ENCODE measurements around the gene ESR1. TPM values are rescaled to one million over a fixed set of nuclear protein-coding genes. Genes with fewer than 3 reads are reported as not detected.

Gene ESR1
- total and polyA plus RNA-seq, 2 donors (not counting 3 experiments of a cell fraction or from before 2014, with no cell fraction given), result 0.01 TPM; not detected in 1

DNA sequence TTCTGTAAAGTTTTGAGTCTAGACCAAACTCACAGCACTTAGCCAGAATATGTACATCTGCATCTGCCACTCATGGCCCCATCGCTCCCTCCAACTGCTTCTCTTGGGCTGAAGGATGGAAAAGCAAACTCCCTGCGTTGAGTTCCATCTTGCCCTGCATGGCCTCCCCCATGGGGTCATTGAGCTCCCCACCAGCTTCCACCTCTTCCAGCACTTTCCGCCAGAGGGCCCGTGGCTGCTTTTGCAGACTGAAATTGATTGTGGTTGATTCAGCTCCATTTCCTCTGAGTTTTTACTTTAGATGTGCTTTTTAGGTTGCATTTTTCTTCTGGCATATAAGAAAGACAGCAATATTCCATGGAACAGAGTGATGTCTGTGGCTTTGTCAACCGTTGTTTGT lies 263.1 kb downstream of the ESR1 start:
- no peak overlapping the region for H3K4me3 ChIP-seq (replicated peaks in 1 of 3; ENCODE audit: insufficient read depth in 1 of 3, low read depth in 1 of 3, low read length in 3 of 3)
- no TSS peak for BruUV-seq (replicated peaks)

DNA sequence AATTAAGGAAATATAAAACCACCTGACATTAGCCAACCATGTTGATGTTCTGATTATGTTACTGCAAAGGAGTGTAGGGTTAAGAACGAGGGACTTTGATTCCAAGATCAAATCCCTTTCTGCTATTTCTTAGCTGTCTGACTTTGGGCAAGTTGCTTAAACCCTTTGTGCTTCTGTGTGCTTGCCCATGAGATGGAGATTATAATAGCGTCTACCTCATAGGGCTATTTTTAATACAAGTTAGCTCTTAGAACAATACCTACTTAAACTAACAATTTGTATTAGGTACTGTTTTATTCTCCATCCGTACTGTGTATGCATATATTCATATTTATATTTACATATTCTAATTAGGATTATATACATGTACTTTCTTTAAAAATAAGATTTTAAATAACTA lies 263.8 kb downstream of the ESR1 start:
- dilution Hi-C loops (cut with MboI; ENCODE audit: extremely low pct_ligation_motif_present, low sequenced_read_pairs) (no loop called here), intact Hi-C loops (cut with micrococcal nuclease) (no loop called here)
- Histone ChIP-seq H3K9ac (replicated peaks; ENCODE audit: extremely low read depth, insufficient read depth, low read length) (no peak overlapping the region), H3K4me2 (ENCODE audit: insufficient read depth, low read length) (no peak overlapping the region), H3K36me3 (ENCODE audit: control insufficient read depth in 2 of 2, extremely low read depth in 1 of 2, insufficient read depth in 2 of 2, low read length in 2 of 2) (no peaks in the 10 kb centered on the region), H4K20me1 (replicated peaks; ENCODE audit: control insufficient read depth, extremely low read depth, insufficient read depth, low read length) (no peaks in the 10 kb centered on the region), H3K4me1 (ENCODE audit: control insufficient read depth, extremely low read depth, insufficient read depth, low read length) (no peaks in the 10 kb centered on the region), H3K9me3 (replicated peaks; ENCODE audit: control insufficient read depth, insufficient read depth, low read length) (peaks cover 1% of the 10 kb centered on the region), H3K79me2 (ENCODE audit: control insufficient read depth, insufficient read depth, low read length) (no peaks in the 10 kb centered on the region), H3K27me3 (ENCODE audit: control insufficient read depth in 2 of 2, insufficient read depth in 2 of 2, low read length in 2 of 2) (peaks cover 0 to 4% of the 10 kb centered on the region in 2 experiments), H3K9me1 (replicated peaks; ENCODE audit: control insufficient read depth, extremely low read depth, insufficient read depth, low read length) (no peaks in the 10 kb centered on the region), H3K27ac (ENCODE audit: insufficient read depth, low read depth, low read length) (no peak overlapping the region), H2AFZ (ENCODE audit: low read depth, low read length) (no peak overlapping the region), H3K4me3 (replicated peaks in 1 of 3; ENCODE audit: insufficient read depth in 1 of 3, low read depth in 1 of 3, low read length in 3 of 3) (no peak overlapping the region)
- TF ChIP-seq GATA2 (IDR thresholded peaks at IDR 0.05; ENCODE audit: insufficient read depth, insufficient read length, low read depth, low read length) (no peak), POLR2AphosphoS5 (IDR thresholded peaks at IDR 0.05; ENCODE audit: insufficient read depth, low read depth, low read length) (no peak), FOS (IDR thresholded peaks at IDR 0.05; ENCODE audit: borderline replicate concordance, insufficient read depth, low read length) (no peak), JUN (IDR thresholded peaks at IDR 0.05; ENCODE audit: borderline replicate concordance, insufficient read depth, insufficient read length, low read depth) (no peak), MYC (IDR thresholded peaks at IDR 0.05; ENCODE audit: low read depth, low read length) (no peak), POLR2A (IDR thresholded peaks at IDR 0.05; ENCODE audit: low read depth, low read length) (no peak), EZH2 (IDR thresholded peaks at IDR 0.05; ENCODE audit: borderline replicate concordance, low read depth, low read length, severe bottlenecking) (no peak)
- TF ChIP-seq, protein P1, sequence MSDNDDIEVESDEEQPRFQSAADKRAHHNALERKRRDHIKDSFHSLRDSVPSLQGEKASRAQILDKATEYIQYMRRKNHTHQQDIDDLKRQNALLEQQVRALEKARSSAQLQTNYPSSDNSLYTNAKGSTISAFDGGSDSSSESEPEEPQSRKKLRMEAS (IDR thresholded peaks at IDR 0.05; ENCODE audit: insufficient read depth, insufficient read length), result no peak
- TF ChIP-seq, protein P2, sequence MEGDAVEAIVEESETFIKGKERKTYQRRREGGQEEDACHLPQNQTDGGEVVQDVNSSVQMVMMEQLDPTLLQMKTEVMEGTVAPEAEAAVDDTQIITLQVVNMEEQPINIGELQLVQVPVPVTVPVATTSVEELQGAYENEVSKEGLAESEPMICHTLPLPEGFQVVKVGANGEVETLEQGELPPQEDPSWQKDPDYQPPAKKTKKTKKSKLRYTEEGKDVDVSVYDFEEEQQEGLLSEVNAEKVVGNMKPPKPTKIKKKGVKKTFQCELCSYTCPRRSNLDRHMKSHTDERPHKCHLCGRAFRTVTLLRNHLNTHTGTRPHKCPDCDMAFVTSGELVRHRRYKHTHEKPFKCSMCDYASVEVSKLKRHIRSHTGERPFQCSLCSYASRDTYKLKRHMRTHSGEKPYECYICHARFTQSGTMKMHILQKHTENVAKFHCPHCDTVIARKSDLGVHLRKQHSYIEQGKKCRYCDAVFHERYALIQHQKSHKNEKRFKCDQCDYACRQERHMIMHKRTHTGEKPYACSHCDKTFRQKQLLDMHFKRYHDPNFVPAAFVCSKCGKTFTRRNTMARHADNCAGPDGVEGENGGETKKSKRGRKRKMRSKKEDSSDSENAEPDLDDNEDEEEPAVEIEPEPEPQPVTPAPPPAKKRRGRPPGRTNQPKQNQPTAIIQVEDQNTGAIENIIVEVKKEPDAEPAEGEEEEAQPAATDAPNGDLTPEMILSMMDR (IDR thresholded peaks at IDR 0.05; ENCODE audit: extremely low read depth in 1 of 2, insufficient read depth in 1 of 2, low read depth in 1 of 2, low read length in 2 of 2), result no peak
- ChIA-PET CTCF (no interaction called here), POLR2A (no interaction called here)
- FAIRE-seq (no peak), DNase-seq (ENCODE audit: low read depth, low spot score) (no peak)
- no TSS peak for BruUV-seq (replicated peaks)

More for the DNA sequence above, 263.1 kb downstream of the ESR1 start:
- H2AFZ ChIP-seq (ENCODE audit: low read depth, low read length), result no peak overlapping the region
- dilution Hi-C loops (cut with MboI; ENCODE audit: extremely low pct_ligation_motif_present, low sequenced_read_pairs) (no loop called here), intact Hi-C loops (cut with micrococcal nuclease) (no loop called here)
- CTCF ChIA-PET, result interaction anchor here (0.9 to 1.6 kb wide), 3 partner anchors 27 to 54 kb away, joined by 3 to 4 read pairs (median 3); no protein-coding TSS in a partner anchor
- no peaks in the 10 kb centered on the region for H3K79me2 ChIP-seq (ENCODE audit: control insufficient read depth, insufficient read depth, low read length)
- H3K27ac ChIP-seq (ENCODE audit: insufficient read depth, low read depth, low read length), result no peak overlapping the region
- H3K9me1 ChIP-seq (replicated peaks; ENCODE audit: control insufficient read depth, extremely low read depth, insufficient read depth, low read length), result no peaks in the 10 kb centered on the region
- no peaks in the 10 kb centered on the region for H4K20me1 ChIP-seq (replicated peaks; ENCODE audit: control insufficient read depth, extremely low read depth, insufficient read depth, low read length)
- H3K36me3 ChIP-seq (ENCODE audit: control insufficient read depth in 2 of 2, extremely low read depth in 1 of 2, insufficient read depth in 2 of 2, low read length in 2 of 2), result no peaks in the 10 kb centered on the region
- TF ChIP-seq FOS (IDR thresholded peaks at IDR 0.05; ENCODE audit: borderline replicate concordance, insufficient read depth, low read length) (no peak), EZH2 (IDR thresholded peaks at IDR 0.05; ENCODE audit: borderline replicate concordance, low read depth, low read length, severe bottlenecking) (no peak), MYC (IDR thresholded peaks at IDR 0.05; ENCODE audit: low read depth, low read length) (no peak), POLR2AphosphoS5 (IDR thresholded peaks at IDR 0.05; ENCODE audit: insufficient read depth, low read depth, low read length) (no peak)
- H3K27me3 ChIP-seq (ENCODE audit: control insufficient read depth in 2 of 2, insufficient read depth in 2 of 2, low read length in 2 of 2), result peaks cover 0 to 4% of the 10 kb centered on the region in 2 experiments
- no peak overlapping the region for H3K4me2 ChIP-seq (ENCODE audit: insufficient read depth, low read length)
- FAIRE-seq (no peak), DNase-seq (ENCODE audit: low read depth, low spot score) (no peak)
- H3K4me1 ChIP-seq (ENCODE audit: control insufficient read depth, extremely low read depth, insufficient read depth, low read length), result no peaks in the 10 kb centered on the region
- H3K9ac ChIP-seq (replicated peaks; ENCODE audit: extremely low read depth, insufficient read depth, low read length), result no peak overlapping the region
- POLR2A ChIA-PET, result no interaction called here
- no peaks in the 10 kb centered on the region for H3K9me3 ChIP-seq (replicated peaks; ENCODE audit: control insufficient read depth, insufficient read depth, low read length)
